CD4-positive, CD25-positive, alpha-beta regulatory T cell (primary cell): ENCODE data around the gene CYP27A1. TPM values are rescaled to one million over a fixed set of nuclear protein-coding genes. Genes with fewer than 3 reads are reported as not detected.

ENCODE experiments used
- ATAC-seq, 2 donors: fragments of 150-1000 bp; cut with Tn5 transposase; one replicate each; pipeline ENCODE4 v1.10.0; 2021; ENCODE audit warnings: low read depth in 2 of 2, moderate number of reproducible peaks in 2 of 2, moderate library complexity in 1 of 2
- DNase-seq, 3 donors: peaks; one replicate each; pipeline versions ENCODE4 v3.0.0 to v3.0.0-alpha.2; 2012 to 2022; ENCODE audit warnings: mixed read lengths in 1 of 3
- H3K27ac ChIP-seq: one replicate; pipeline ENCODE4 v1.7.0; 2013; ENCODE audit warnings: mild to moderate bottlenecking, low read length; ENCODE audit not compliant: insufficient read depth, poor library complexity, severe bottlenecking
- H3K27me3 ChIP-seq: one replicate; pipeline ENCODE4 v1.7.0; 2013; ENCODE audit warnings: low read length; ENCODE audit not compliant: control insufficient read depth, insufficient read depth
- H3K36me3 ChIP-seq: one replicate; pipeline ENCODE4 v1.7.0; 2013; ENCODE audit warnings: mild to moderate bottlenecking, low read length, moderate library complexity; ENCODE audit not compliant: control insufficient read depth, insufficient read depth
- H3K4me1 ChIP-seq: 2 replicates; pipeline ENCODE4 v1.7.0; 2013; ENCODE audit warnings: mild to moderate bottlenecking, low read length; ENCODE audit not compliant: insufficient read depth, control insufficient read depth, poor library complexity, severe bottlenecking
- H3K4me3 ChIP-seq: one replicate; pipeline ENCODE4 v1.7.0; 2013; ENCODE audit warnings: low read depth, mild to moderate bottlenecking, low read length, moderate library complexity
- H3K9me3 ChIP-seq, 2 experiments: 1 replicate in 1 of 2; 2 replicates in 1 of 2; pipeline ENCODE4 v1.7.0; 2013; ENCODE audit warnings: low read length in 2 of 2, mild to moderate bottlenecking in 1 of 2, moderate library complexity in 1 of 2; ENCODE audit not compliant: control insufficient read depth in 2 of 2
- H3K27ac Mint-ChIP-seq, 3 donors: one replicate each; pipeline ENCODE4 v1.8.0; 2020 to 2022; ENCODE audit warnings: mild to moderate bottlenecking in 3 of 3, mixed read lengths in 3 of 3, moderate library complexity in 2 of 3
- H3K27me3 Mint-ChIP-seq: one replicate; pipeline ENCODE4 v1.8.0; 2022; ENCODE audit warnings: mild to moderate bottlenecking, mixed read lengths
- H3K36me3 Mint-ChIP-seq: one replicate; pipeline ENCODE4 v1.8.0; 2020; ENCODE audit warnings: mixed read lengths
- H3K4me1 Mint-ChIP-seq, 4 donors: one replicate each; pipeline ENCODE4 v1.8.0; 2020 to 2022; ENCODE audit warnings: mixed read lengths in 4 of 4, mild to moderate bottlenecking in 1 of 4
- H3K4me3 Mint-ChIP-seq, 4 donors: one replicate each; pipeline ENCODE4 v1.8.0; 2020 to 2022; ENCODE audit warnings: mild to moderate bottlenecking in 4 of 4, mixed read lengths in 4 of 4, moderate library complexity in 3 of 4
- H3K9me3 Mint-ChIP-seq, 7 donors: one replicate each; pipeline ENCODE4 v1.8.0; 2020 to 2022; ENCODE audit warnings: mixed read lengths in 7 of 7, mild to moderate bottlenecking in 3 of 7, moderate library complexity in 2 of 7
- polyA plus RNA-seq, 4 donors: library from polyadenylated mRNA; unstranded; fragments of 300-500 nt; fragmentation: Illumina TruSeq; gene quantifications; one replicate each; pipeline ENCODE4 v1.2.3, GENCODE V29; 2021
- total RNA-seq: library from RNA; stranded (reverse); gene quantifications from one replicate; pipeline ENCODE4 v1.2.3, GENCODE V29; 2022

The CYP27A1 gene
- total and polyA plus RNA-seq, 5 donors from 2014 or later: 0.13 TPM; not detected in 4

- Mint-ChIP-seq H3K27me3 (peaks cover 15% of the 10 kb centered on the region), H3K36me3 (no peaks in the 10 kb centered on the region), H3K27ac (no peak overlapping the region), H3K9me3 (peaks cover 0 to 1% (median 0%) of the 10 kb centered on the region in 7 donors), H3K4me1 (no peaks in the 10 kb centered on the region), H3K4me3 (no peak overlapping the region)
- no peaks in the 10 kb centered on the region for H3K36me3 ChIP-seq
- H3K27me3 ChIP-seq: peaks cover 2% of the 10 kb centered on the region
- no peaks in the 10 kb centered on the region for H3K9me3 ChIP-seq
- no peak overlapping the region for H3K4me3 ChIP-seq
- H3K4me1 ChIP-seq: no peaks in the 10 kb centered on the region
- DNase-seq (no peak), ATAC-seq (no peak)
- H3K27ac ChIP-seq: no peak overlapping the region
Observed at GRCh38 chr2:218820746-218821369, 38.9 kb downstream of the CYP27A1 start.

DNA sequence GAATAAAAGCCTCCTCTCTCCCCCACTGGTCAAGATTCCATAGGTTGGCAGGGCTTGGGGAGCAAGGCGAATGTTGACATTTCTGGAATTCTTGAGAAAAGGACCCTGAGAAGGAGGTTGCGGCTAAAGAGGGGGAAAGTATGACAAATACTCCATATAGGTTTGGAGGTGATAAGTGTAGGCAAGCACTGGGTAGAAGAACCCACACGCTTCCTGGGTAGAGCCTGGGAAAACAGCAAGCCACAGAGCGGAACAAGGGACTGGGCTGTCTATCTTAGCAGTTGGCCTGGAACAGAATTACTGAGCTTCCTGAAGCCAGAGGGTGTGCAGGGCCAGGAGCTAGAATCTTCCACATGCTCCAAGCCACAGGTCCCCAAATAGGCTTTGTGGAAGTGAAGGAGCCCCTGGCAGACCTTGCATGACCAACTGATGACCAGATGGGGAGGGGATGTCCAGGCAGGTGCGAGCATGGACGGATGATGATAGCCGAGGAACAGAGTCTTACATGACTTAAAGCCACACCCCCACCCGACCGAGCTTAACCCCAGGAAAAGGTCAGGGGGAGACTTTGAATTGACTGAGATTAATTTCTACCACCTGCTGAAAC lies 39.8 kb downstream of the CYP27A1 start:
- no peak overlapping the region for H3K4me3 ChIP-seq
- Mint-ChIP-seq H3K4me3 (no peak overlapping the region), H3K27ac (peak overlapping the region in 1 of 3 donors; percentile 45), H3K4me1 (no peaks in the 10 kb centered on the region), H3K9me3 (peaks cover 0 to 1% (median 0%) of the 10 kb centered on the region in 7 donors), H3K27me3 (peaks cover 20% of the 10 kb centered on the region), H3K36me3 (no peaks in the 10 kb centered on the region)
- no peak overlapping the region for H3K27ac ChIP-seq
- DNase-seq (no peak), ATAC-seq (no peak)
- H3K27me3 ChIP-seq: no peaks in the 10 kb centered on the region
- H3K9me3 ChIP-seq: no peaks in the 10 kb centered on the region
- no peaks in the 10 kb centered on the region for H3K36me3 ChIP-seq
- H3K4me1 ChIP-seq: no peaks in the 10 kb centered on the region

- Histone ChIP-seq H3K27ac (no peak overlapping the region), H3K4me3 (no peak overlapping the region), H3K27me3 (no peaks in the 10 kb centered on the region), H3K36me3 (no peaks in the 10 kb centered on the region), H3K9me3 (no peaks in the 10 kb centered on the region), H3K4me1 (no peaks in the 10 kb centered on the region)
- ATAC-seq (no peak), DNase-seq (no peak)
- no peak overlapping the region for H3K27ac Mint-ChIP-seq
- H3K27me3 Mint-ChIP-seq: peaks cover 17% of the 10 kb centered on the region
- no peaks in the 10 kb centered on the region for H3K36me3 Mint-ChIP-seq
- no peak overlapping the region for H3K4me3 Mint-ChIP-seq
- H3K4me1 Mint-ChIP-seq: no peaks in the 10 kb centered on the region
- peaks cover 0 to 1% (median 0%) of the 10 kb centered on the region in 7 donors for H3K9me3 Mint-ChIP-seq
Observed at GRCh38 chr2:218822622-218823021, 40.7 kb downstream of the CYP27A1 start.

GRCh38 chr2:218823196-218823855 lies 41.4 kb downstream of the CYP27A1 start:
- no peak overlapping the region for H3K27ac Mint-ChIP-seq
- H3K27me3 Mint-ChIP-seq: peaks cover 16% of the 10 kb centered on the region
- no peak overlapping the region for H3K4me3 Mint-ChIP-seq
- H3K36me3 Mint-ChIP-seq: no peaks in the 10 kb centered on the region
- Histone ChIP-seq H3K36me3 (no peaks in the 10 kb centered on the region), H3K27ac (no peak overlapping the region), H3K27me3 (no peaks in the 10 kb centered on the region), H3K4me1 (no peaks in the 10 kb centered on the region), H3K4me3 (no peak overlapping the region), H3K9me3 (no peaks in the 10 kb centered on the region)
- no peaks in the 10 kb centered on the region for H3K4me1 Mint-ChIP-seq
- peaks cover 0 to 1% (median 0%) of the 10 kb centered on the region in 7 donors for H3K9me3 Mint-ChIP-seq
- DNase-seq: no peak
- no peak for ATAC-seq

GRCh38 chr2:218824004-218824403 lies 42.1 kb downstream of the CYP27A1 start:
- no peaks in the 10 kb centered on the region for H3K27me3 ChIP-seq
- Mint-ChIP-seq H3K27me3 (peaks cover 10% of the 10 kb centered on the region), H3K9me3 (peaks cover 0 to 1% (median 0%) of the 10 kb centered on the region in 7 donors), H3K4me1 (no peaks in the 10 kb centered on the region), H3K36me3 (no peaks in the 10 kb centered on the region), H3K4me3 (no peak overlapping the region), H3K27ac (no peak overlapping the region)
- no peak overlapping the region for H3K4me3 ChIP-seq
- no peaks in the 10 kb centered on the region for H3K4me1 ChIP-seq
- no peaks in the 10 kb centered on the region for H3K9me3 ChIP-seq
- ATAC-seq (no peak), DNase-seq (no peak)
- no peak overlapping the region for H3K27ac ChIP-seq
- no peaks in the 10 kb centered on the region for H3K36me3 ChIP-seq

GRCh38 chr2:218826791-218827190 lies 44.8 kb downstream of the CYP27A1 start:
- no peaks in the 10 kb centered on the region for H3K4me1 Mint-ChIP-seq
- no peaks in the 10 kb centered on the region for H3K9me3 ChIP-seq
- peaks cover 17% of the 10 kb centered on the region for H3K27me3 Mint-ChIP-seq
- H3K36me3 Mint-ChIP-seq: no peaks in the 10 kb centered on the region
- ATAC-seq: no peak
- no peak overlapping the region for H3K27ac ChIP-seq
- H3K27me3 ChIP-seq: no peaks in the 10 kb centered on the region
- no peaks in the 10 kb centered on the region for H3K4me1 ChIP-seq
- no peak overlapping the region for H3K4me3 ChIP-seq
- no peak overlapping the region for H3K4me3 Mint-ChIP-seq
- no peak overlapping the region for H3K27ac Mint-ChIP-seq
- DNase-seq: no peak
- H3K9me3 Mint-ChIP-seq: no peaks in the 10 kb centered on the region
- no peaks in the 10 kb centered on the region for H3K36me3 ChIP-seq

GRCh38 chr2:218827701-218828476 lies 45.9 kb downstream of the CYP27A1 start:
- H3K36me3 ChIP-seq: no peaks in the 10 kb centered on the region
- H3K27ac ChIP-seq: no peak overlapping the region
- H3K4me3 ChIP-seq: no peak overlapping the region
- no peak for DNase-seq
- Mint-ChIP-seq H3K27me3 (peaks cover 17% of the 10 kb centered on the region), H3K4me1 (no peaks in the 10 kb centered on the region), H3K27ac (no peak overlapping the region), H3K9me3 (no peaks in the 10 kb centered on the region), H3K36me3 (no peaks in the 10 kb centered on the region), H3K4me3 (no peak overlapping the region)
- no peaks in the 10 kb centered on the region for H3K9me3 ChIP-seq
- no peaks in the 10 kb centered on the region for H3K27me3 ChIP-seq
- ATAC-seq: no peak
- no peaks in the 10 kb centered on the region for H3K4me1 ChIP-seq
